Upper lobe of left lung (tissue), 4 donors: ENCODE measurements around the gene SRI.

ENCODE experiments used
- POLR2A ChIP-seq, 4 donors: fragments of 450-650 bp; IDR thresholded peaks; one replicate each; pipeline ENCODE4 v1.5.1; 2016 to 2017; ENCODE audit warnings: antibody characterized with exemption in 4 of 4, mild to moderate bottlenecking in 2 of 4
- POLR2AphosphoS5 ChIP-seq, 2 donors: sonication (generic); formaldehyde crosslinking; IDR thresholded peaks; one replicate each; pipeline ENCODE4 v1.5.1; 2017; ENCODE audit warnings: antibody characterized with exemption in 2 of 2

DNA sequence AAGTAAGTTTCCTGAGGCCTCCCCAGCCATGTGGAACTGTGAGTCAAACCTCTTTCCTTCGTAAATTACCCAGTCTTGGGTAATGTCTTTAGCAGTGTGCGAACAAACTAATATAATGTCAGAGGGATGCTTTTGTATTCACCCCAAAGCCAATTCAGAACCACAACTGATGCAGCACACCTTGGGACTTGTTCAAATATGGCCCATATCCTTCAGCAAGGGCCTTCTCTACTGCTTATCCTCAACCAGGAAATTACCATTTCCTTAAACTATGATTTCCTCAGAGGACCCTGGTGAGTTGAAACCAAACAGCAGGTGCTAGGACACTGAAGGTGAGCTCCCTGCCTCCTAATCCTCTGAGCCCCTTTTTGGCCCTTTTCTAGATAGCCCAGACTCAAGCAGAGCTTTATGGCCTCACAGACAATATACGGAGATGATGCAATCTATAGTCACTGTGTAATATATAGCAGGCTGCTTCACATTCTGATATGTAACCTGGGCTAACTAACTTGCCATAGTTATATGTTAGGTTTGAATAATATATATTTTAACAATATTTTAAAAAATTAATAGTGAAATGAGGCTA is 15.2 kb downstream of the SRI start:
- no peak for TF ChIP-seq POLR2A (IDR thresholded peaks at IDR 0.05)
- no peak for TF ChIP-seq POLR2AphosphoS5 (IDR thresholded peaks at IDR 0.05)
